Liver (tissue), 9 donors: Measurements from ENCODE around the gene FN1. TPM values are rescaled to one million over a fixed set of nuclear protein-coding genes. Genes with fewer than 3 reads are reported as not detected.

ENCODE experiments used
- DNase-seq: peaks from one replicate; pipeline ENCODE4 v3.0.0-alpha.2; 2017; ENCODE audit warnings: low spot score
- H3K27ac ChIP-seq, 2 donors: one replicate each; pipeline ENCODE4 v1.7.0; 2013; ENCODE audit warnings: inconsistent platforms in 2 of 2, low read length in 2 of 2, control low read depth in 1 of 2, low read depth in 1 of 2, mild to moderate bottlenecking in 1 of 2
- H3K27me3 ChIP-seq, 4 donors: one replicate each; pipeline versions ENCODE4 v1.6.1 to v1.7.0; 2013; ENCODE audit warnings: low read length in 3 of 4, inconsistent platforms in 1 of 4, mild to moderate bottlenecking in 1 of 4, moderate library complexity in 1 of 4; ENCODE audit not compliant: control insufficient read depth in 4 of 4, insufficient read depth in 4 of 4
- H3K36me3 ChIP-seq, 4 donors: one replicate each; pipeline versions ENCODE4 v1.6.1 to v1.7.0; 2013; ENCODE audit warnings: low read length in 3 of 4, mild to moderate bottlenecking in 3 of 4, low read depth in 1 of 4, moderate library complexity in 1 of 4; ENCODE audit not compliant: control insufficient read depth in 4 of 4, insufficient read depth in 3 of 4
- H3K4me1 ChIP-seq, 4 donors: one replicate each; pipeline versions ENCODE4 v1.6.1 to v1.7.0; 2013; ENCODE audit warnings: low read length in 3 of 4, mild to moderate bottlenecking in 3 of 4, moderate library complexity in 1 of 4; ENCODE audit not compliant: control insufficient read depth in 4 of 4, insufficient read depth in 4 of 4
- H3K4me3 ChIP-seq, 3 donors: one replicate each; pipeline versions ENCODE4 v1.6.1 to v1.7.0; 2013; ENCODE audit warnings: low read length in 3 of 3, control low read depth in 1 of 3, low read depth in 1 of 3, mild to moderate bottlenecking in 1 of 3
- H3K9ac ChIP-seq, 2 donors: one replicate each; pipeline ENCODE4 v1.7.0; 2013; ENCODE audit warnings: low read length in 2 of 2, mild to moderate bottlenecking in 2 of 2, moderate library complexity in 2 of 2, control low read depth in 1 of 2, low read depth in 1 of 2
- H3K9me3 ChIP-seq, 4 donors: one replicate each; pipeline versions ENCODE4 v1.6.1 to v1.7.0; 2013; ENCODE audit warnings: low read length in 3 of 4; ENCODE audit not compliant: control insufficient read depth in 4 of 4
- ATF3 ChIP-seq: IDR thresholded peaks from 2 replicates; pipeline ENCODE4 v1.6.1; 2016; ENCODE audit warnings: antibody characterized with exemption
- EGR1 ChIP-seq, 2 donors: IDR thresholded peaks; 2 replicates each; pipeline ENCODE4 v1.6.1; 2016 to 2018; ENCODE audit warnings: antibody characterized with exemption in 2 of 2, low read depth in 2 of 2
- FOXA1 ChIP-seq: IDR thresholded peaks from 2 replicates; pipeline ENCODE4 v1.6.1; 2016; ENCODE audit warnings: antibody characterized with exemption
- FOXA2 ChIP-seq: IDR thresholded peaks from 2 replicates; pipeline ENCODE4 v1.6.1; 2016; ENCODE audit warnings: antibody characterized with exemption
- GABPA ChIP-seq, 2 donors: IDR thresholded peaks in 1 of 2; conservative IDR thresholded peaks in 1 of 2; 2 replicates each; pipeline ENCODE4 v1.6.1; 2016; ENCODE audit warnings: antibody characterized with exemption in 2 of 2, mild to moderate bottlenecking in 1 of 2, moderate library complexity in 1 of 2
- HNF4G ChIP-seq: IDR thresholded peaks from 2 replicates; pipeline ENCODE4 v1.6.1; 2016; ENCODE audit warnings: antibody characterized with exemption
- JUND ChIP-seq, 2 donors: IDR thresholded peaks; 2 replicates each; pipeline ENCODE4 v1.6.1; 2016; ENCODE audit warnings: antibody characterized with exemption in 2 of 2
- MAX ChIP-seq: IDR thresholded peaks from 2 replicates; pipeline ENCODE4 v1.6.1; 2016; ENCODE audit warnings: antibody characterized with exemption
- NR2F2 ChIP-seq: IDR thresholded peaks from 2 replicates; pipeline ENCODE4 v1.6.1; 2016; ENCODE audit warnings: antibody characterized with exemption
- RXRA ChIP-seq, 2 donors: IDR thresholded peaks; 2 replicates each; pipeline ENCODE4 v1.6.1; 2017 to 2018; ENCODE audit warnings: antibody characterized with exemption in 2 of 2, mild to moderate bottlenecking in 1 of 2
- SP1 ChIP-seq: IDR thresholded peaks from 2 replicates; pipeline ENCODE4 v1.6.1; 2018; ENCODE audit warnings: antibody characterized with exemption, mild to moderate bottlenecking
- TAF1 ChIP-seq: conservative IDR thresholded peaks from 2 replicates; pipeline ENCODE4 v1.6.1; 2016; ENCODE audit warnings: antibody characterized with exemption, mild to moderate bottlenecking
- YY1 ChIP-seq: IDR thresholded peaks from 2 replicates; pipeline ENCODE4 v1.6.1; 2016; ENCODE audit warnings: antibody characterized with exemption, mild to moderate bottlenecking
- WGBS: extraction: QIAGEN DNeasy Blood & Tissue Kit; methylation state at CpG from one replicate; pipeline ENCODE4 v1.1.7; 2013; 5-methylcytosine and 5-hydroxymethylcytosine counted together
- polyA plus RNA-seq, 2 donors: library from polyadenylated mRNA; stranded (reverse) in 1 of 2; unstranded in 1 of 2; fragments of 200-250 nt in 1 of 2; fragments of >200 nt in 1 of 2; fragmentation: Nextera tagmentation in 1 of 2; extraction: Ambion mirVana in 1 of 2; gene quantifications; one replicate each; pipeline versions ENCODE4 v1.2.1 to v1.2.3, GENCODE V29; 2013 to 2015
- total RNA-seq, 2 donors: library from RNA; depleted of rRNA; stranded (reverse); fragments of >200 nt; gene quantifications; one replicate each; pipeline ENCODE4 v1.2.3, GENCODE V29; 2014
- TF ChIP-seq, protein P1 (sequence below): IDR thresholded peaks from 2 replicates; pipeline ENCODE4 v1.6.1; 2016; ENCODE audit warnings: antibody characterized with exemption, mild to moderate bottlenecking
- TF ChIP-seq, protein P2 (sequence below): IDR thresholded peaks from 2 replicates; pipeline ENCODE4 v1.6.1; 2016; ENCODE audit warnings: antibody characterized with exemption
- TF ChIP-seq, protein P3 (sequence below): fragments of 150-350 bp; IDR thresholded peaks from 2 replicates; pipeline ENCODE4 v1.5.1; 2017; ENCODE audit warnings: improper control_type of control experiment, low read depth, low read length; ENCODE audit not compliant: missing input control
- donor health status: healthy.
- donor health status: healthy.
- donor health status: healthy.
- donor health status: healthy.
- donor health status: healthy.

The FN1 gene
- total and polyA plus RNA-seq, 4 donors = 545 to 1,402 (median 837) TPM

DNA sequence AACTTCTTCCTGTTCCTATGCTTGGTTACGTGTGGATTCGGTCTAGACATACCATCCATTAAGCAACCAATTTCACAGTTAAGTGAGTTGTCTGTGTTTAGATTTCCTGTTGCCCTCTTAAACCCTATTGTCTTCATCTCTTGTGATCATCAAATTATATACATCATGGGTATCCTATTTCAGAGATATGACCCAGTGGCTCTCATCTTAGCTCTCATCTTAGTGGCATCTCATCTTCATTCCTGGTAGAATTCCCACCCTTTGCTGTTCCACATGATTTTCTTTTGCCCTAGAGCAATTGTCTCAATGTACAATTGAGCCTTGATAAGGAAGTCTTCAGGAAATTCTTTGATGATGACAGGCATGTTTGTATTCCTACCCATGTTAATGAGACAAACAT is 29.4 kb upstream of the FN1 start:
- no peaks in the 10 kb centered on the region for H3K4me1 ChIP-seq
- no peak overlapping the region for H3K9ac ChIP-seq
- no peaks in the 10 kb centered on the region for H3K9me3 ChIP-seq
- no peaks in the 10 kb centered on the region for H3K36me3 ChIP-seq
- no peak for DNase-seq
- no peak overlapping the region for H3K4me3 ChIP-seq
- 67% methylated on average over 2 of the region's 2 CpGs for WGBS
- no peak overlapping the region for H3K27ac ChIP-seq
- TF ChIP-seq SP1 (no peak), MAX (no peak), HNF4G (no peak), YY1 (no peak), RXRA (IDR thresholded peaks at IDR 0.05) (no peak)
- no peaks in the 10 kb centered on the region for H3K27me3 ChIP-seq

DNA sequence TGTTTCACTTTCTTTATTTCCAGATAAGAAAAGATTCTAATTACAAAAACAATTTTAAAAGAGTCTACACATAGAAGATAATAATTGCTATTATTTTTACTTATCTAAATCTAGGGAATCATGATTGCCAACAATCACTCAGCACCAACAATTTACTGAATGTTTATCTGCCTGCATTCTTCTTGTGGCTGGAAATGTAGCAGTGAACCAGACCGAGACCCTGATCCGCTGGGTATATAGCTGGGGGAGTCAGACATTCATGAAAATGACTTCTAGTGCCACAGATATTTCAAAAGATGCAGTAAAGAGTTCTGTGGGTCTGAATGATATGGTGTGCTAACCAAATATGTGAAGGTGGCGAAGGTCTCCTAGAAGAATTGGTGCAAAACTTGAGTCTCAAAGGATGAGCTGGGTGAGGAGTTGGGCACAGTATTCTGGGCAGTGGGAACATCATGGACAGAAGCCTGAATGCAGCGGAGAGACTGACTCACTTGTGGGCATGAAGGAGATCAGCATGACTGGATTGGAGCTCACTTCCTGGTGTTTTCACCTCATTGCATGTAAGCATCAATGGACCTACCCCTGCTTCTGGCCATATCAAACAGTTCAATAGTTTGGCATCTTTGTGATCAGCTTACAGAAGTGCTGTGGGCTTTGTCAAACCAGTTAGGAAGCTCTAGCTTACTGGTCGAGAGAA is 26.1 kb upstream of the FN1 start:
- H3K4me1 ChIP-seq = no peaks in the 10 kb centered on the region
- no peaks in the 10 kb centered on the region for H3K27me3 ChIP-seq
- no peaks in the 10 kb centered on the region for H3K9me3 ChIP-seq
- no peak overlapping the region for H3K4me3 ChIP-seq
- TF ChIP-seq TAF1 = no peak
- no peak for TF ChIP-seq SP1
- no peak for TF ChIP-seq FOXA1
- TF ChIP-seq FOXA2 = no peak
- TF ChIP-seq HNF4G = no peak
- no peak for TF ChIP-seq RXRA (IDR thresholded peaks at IDR 0.05)
- TF ChIP-seq, protein P1, sequence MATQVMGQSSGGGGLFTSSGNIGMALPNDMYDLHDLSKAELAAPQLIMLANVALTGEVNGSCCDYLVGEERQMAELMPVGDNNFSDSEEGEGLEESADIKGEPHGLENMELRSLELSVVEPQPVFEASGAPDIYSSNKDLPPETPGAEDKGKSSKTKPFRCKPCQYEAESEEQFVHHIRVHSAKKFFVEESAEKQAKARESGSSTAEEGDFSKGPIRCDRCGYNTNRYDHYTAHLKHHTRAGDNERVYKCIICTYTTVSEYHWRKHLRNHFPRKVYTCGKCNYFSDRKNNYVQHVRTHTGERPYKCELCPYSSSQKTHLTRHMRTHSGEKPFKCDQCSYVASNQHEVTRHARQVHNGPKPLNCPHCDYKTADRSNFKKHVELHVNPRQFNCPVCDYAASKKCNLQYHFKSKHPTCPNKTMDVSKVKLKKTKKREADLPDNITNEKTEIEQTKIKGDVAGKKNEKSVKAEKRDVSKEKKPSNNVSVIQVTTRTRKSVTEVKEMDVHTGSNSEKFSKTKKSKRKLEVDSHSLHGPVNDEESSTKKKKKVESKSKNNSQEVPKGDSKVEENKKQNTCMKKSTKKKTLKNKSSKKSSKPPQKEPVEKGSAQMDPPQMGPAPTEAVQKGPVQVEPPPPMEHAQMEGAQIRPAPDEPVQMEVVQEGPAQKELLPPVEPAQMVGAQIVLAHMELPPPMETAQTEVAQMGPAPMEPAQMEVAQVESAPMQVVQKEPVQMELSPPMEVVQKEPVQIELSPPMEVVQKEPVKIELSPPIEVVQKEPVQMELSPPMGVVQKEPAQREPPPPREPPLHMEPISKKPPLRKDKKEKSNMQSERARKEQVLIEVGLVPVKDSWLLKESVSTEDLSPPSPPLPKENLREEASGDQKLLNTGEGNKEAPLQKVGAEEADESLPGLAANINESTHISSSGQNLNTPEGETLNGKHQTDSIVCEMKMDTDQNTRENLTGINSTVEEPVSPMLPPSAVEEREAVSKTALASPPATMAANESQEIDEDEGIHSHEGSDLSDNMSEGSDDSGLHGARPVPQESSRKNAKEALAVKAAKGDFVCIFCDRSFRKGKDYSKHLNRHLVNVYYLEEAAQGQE = no peak
- TF ChIP-seq NR2F2 = no peak
- TF ChIP-seq, protein P2, sequence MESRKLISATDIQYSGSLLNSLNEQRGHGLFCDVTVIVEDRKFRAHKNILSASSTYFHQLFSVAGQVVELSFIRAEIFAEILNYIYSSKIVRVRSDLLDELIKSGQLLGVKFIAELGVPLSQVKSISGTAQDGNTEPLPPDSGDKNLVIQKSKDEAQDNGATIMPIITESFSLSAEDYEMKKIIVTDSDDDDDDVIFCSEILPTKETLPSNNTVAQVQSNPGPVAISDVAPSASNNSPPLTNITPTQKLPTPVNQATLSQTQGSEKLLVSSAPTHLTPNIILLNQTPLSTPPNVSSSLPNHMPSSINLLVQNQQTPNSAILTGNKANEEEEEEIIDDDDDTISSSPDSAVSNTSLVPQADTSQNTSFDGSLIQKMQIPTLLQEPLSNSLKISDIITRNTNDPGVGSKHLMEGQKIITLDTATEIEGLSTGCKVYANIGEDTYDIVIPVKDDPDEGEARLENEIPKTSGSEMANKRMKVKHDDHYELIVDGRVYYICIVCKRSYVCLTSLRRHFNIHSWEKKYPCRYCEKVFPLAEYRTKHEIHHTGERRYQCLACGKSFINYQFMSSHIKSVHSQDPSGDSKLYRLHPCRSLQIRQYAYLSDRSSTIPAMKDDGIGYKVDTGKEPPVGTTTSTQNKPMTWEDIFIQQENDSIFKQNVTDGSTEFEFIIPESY = no peak
- TF ChIP-seq, protein P3, sequence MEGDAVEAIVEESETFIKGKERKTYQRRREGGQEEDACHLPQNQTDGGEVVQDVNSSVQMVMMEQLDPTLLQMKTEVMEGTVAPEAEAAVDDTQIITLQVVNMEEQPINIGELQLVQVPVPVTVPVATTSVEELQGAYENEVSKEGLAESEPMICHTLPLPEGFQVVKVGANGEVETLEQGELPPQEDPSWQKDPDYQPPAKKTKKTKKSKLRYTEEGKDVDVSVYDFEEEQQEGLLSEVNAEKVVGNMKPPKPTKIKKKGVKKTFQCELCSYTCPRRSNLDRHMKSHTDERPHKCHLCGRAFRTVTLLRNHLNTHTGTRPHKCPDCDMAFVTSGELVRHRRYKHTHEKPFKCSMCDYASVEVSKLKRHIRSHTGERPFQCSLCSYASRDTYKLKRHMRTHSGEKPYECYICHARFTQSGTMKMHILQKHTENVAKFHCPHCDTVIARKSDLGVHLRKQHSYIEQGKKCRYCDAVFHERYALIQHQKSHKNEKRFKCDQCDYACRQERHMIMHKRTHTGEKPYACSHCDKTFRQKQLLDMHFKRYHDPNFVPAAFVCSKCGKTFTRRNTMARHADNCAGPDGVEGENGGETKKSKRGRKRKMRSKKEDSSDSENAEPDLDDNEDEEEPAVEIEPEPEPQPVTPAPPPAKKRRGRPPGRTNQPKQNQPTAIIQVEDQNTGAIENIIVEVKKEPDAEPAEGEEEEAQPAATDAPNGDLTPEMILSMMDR = no peak
- no peak for TF ChIP-seq JUND (IDR thresholded peaks at IDR 0.05)
- TF ChIP-seq YY1 = no peak
- no peak for TF ChIP-seq EGR1 (IDR thresholded peaks at IDR 0.05; ENCODE audit: low read depth in 2 of 2)
- TF ChIP-seq ATF3 = no peak
- TF ChIP-seq GABPA (IDR thresholded peaks at IDR 0.05 in 1 of 2, conservative IDR thresholded peaks at IDR 0.05 in 1 of 2) = no peak
- 93% methylated on average over 5 of the region's 5 CpGs for WGBS
- H3K36me3 ChIP-seq = no peaks in the 10 kb centered on the region
- H3K9ac ChIP-seq = no peak overlapping the region
- no peak overlapping the region for H3K27ac ChIP-seq
- DNase-seq = no peak
